Activated naive CD4-positive, alpha-beta T cell treated with anti-CD3 and anti-CD28 coated beads for 36 hours (primary cell): Measurements from ENCODE around the gene MMP17. TPM values are rescaled to one million over a fixed set of nuclear protein-coding genes. Genes with fewer than 3 reads are reported as not detected.

Experiments
- CTCF ChIA-PET: fragments of 350-600 bp; sonication (Branson Sonifier 250); formaldehyde crosslinking; loops from one replicate; lab custom pipeline; 2021; ENCODE audit warnings: antibody characterized with exemption; lab: Charles Lee
- DNase-seq: peaks from one replicate; pipeline ENCODE4 v3.0.0-alpha.2; 2020
- H3K27ac Mint-ChIP-seq: one replicate; pipeline ENCODE4 v1.8.0; 2021; ENCODE audit warnings: mild to moderate bottlenecking, mixed read lengths
- H3K27me3 Mint-ChIP-seq: one replicate; pipeline ENCODE4 v1.8.0; 2021; ENCODE audit warnings: low read depth, mixed read lengths
- H3K36me3 Mint-ChIP-seq: one replicate; pipeline ENCODE4 v1.8.0; 2021; ENCODE audit warnings: low read depth, mixed read lengths
- H3K4me1 Mint-ChIP-seq: one replicate; pipeline ENCODE4 v1.8.0; 2021; ENCODE audit warnings: low read depth, mixed read lengths
- H3K4me3 Mint-ChIP-seq: one replicate; pipeline ENCODE4 v1.8.0; 2021; ENCODE audit warnings: mild to moderate bottlenecking, moderate library complexity, mixed read lengths
- H3K9me3 Mint-ChIP-seq: one replicate; pipeline ENCODE4 v1.8.0; 2021; ENCODE audit warnings: mixed read lengths
- intact Hi-C: fragments of 100-400 bp; cut with micrococcal nuclease; formaldehyde crosslinking; loops from one replicate; pipeline ENCODE4 v1.15.1; 2023
- total RNA-seq, 2 experiments: library from RNA; stranded (reverse); gene quantifications; one replicate each; pipeline ENCODE4 v1.2.3, GENCODE V29; 2021

The MMP17 gene
- total RNA-seq, 2 experiments from 2014 or later = not detected

GRCh38 chr12:131834798-131835615, 6.8 kb downstream of the MMP17 start:
- Mint-ChIP-seq H3K27me3 (peaks cover 15% of the 10 kb centered on the region), H3K4me3 (no peak overlapping the region), H3K9me3 (no peaks in the 10 kb centered on the region), H3K4me1 (peaks cover 5% of the 10 kb centered on the region), H3K36me3 (no peaks in the 10 kb centered on the region), H3K27ac (no peak overlapping the region)
- intact Hi-C loops = no loop called here
- CTCF ChIA-PET = no interaction called here
- DNase-seq = no peak

- Mint-ChIP-seq H3K27ac (no peak overlapping the region), H3K4me3 (no peak overlapping the region), H3K27me3 (peaks cover 15% of the 10 kb centered on the region), H3K9me3 (no peaks in the 10 kb centered on the region), H3K4me1 (peaks cover 5% of the 10 kb centered on the region), H3K36me3 (no peaks in the 10 kb centered on the region)
- no peak for DNase-seq
- CTCF ChIA-PET = no interaction called here
- intact Hi-C loops = no loop called here
Observed at GRCh38 chr12:131835616-131836171, 7.5 kb downstream of the MMP17 start.

- no peak for DNase-seq
- Mint-ChIP-seq H3K27me3 (peaks cover 11% of the 10 kb centered on the region), H3K27ac (no peak overlapping the region), H3K4me1 (peaks cover under 1% of the 10 kb centered on the region), H3K9me3 (no peaks in the 10 kb centered on the region), H3K36me3 (no peaks in the 10 kb centered on the region), H3K4me3 (no peak overlapping the region)
- intact Hi-C loops = no loop called here
- CTCF ChIA-PET = no interaction called here
Observed at GRCh38 chr12:131836193-131836592, 8.0 kb downstream of the MMP17 start.

GRCh38 chr12:131836714-131837397, 8.7 kb downstream of the MMP17 start:
- Mint-ChIP-seq H3K4me3 (no peak overlapping the region), H3K36me3 (no peaks in the 10 kb centered on the region), H3K4me1 (no peaks in the 10 kb centered on the region), H3K9me3 (no peaks in the 10 kb centered on the region), H3K27me3 (peaks cover 7% of the 10 kb centered on the region), H3K27ac (no peak overlapping the region)
- CTCF ChIA-PET = no interaction called here
- intact Hi-C loops = no loop called here
- no peak for DNase-seq

- Mint-ChIP-seq H3K4me3 (no peak overlapping the region), H3K36me3 (no peaks in the 10 kb centered on the region), H3K9me3 (no peaks in the 10 kb centered on the region), H3K4me1 (no peaks in the 10 kb centered on the region), H3K27ac (no peak overlapping the region), H3K27me3 (no peaks in the 10 kb centered on the region)
- intact Hi-C loops = no loop called here
- CTCF ChIA-PET = no interaction called here
- no peak for DNase-seq
Observed at GRCh38 chr12:131840643-131841416, 12.6 kb downstream of the MMP17 start.

GRCh38 chr12:131841547-131841946, 13.4 kb downstream of the MMP17 start:
- no peaks in the 10 kb centered on the region for H3K36me3 Mint-ChIP-seq
- H3K27ac Mint-ChIP-seq = no peak overlapping the region
- CTCF ChIA-PET = no interaction called here
- no peak for DNase-seq
- H3K9me3 Mint-ChIP-seq = no peaks in the 10 kb centered on the region
- H3K4me1 Mint-ChIP-seq = no peaks in the 10 kb centered on the region
- no peaks in the 10 kb centered on the region for H3K27me3 Mint-ChIP-seq
- intact Hi-C loops = no loop called here
- no peak overlapping the region for H3K4me3 Mint-ChIP-seq

GRCh38 chr12:131842169-131842568, 14.0 kb downstream of the MMP17 start:
- no peak overlapping the region for H3K4me3 Mint-ChIP-seq
- intact Hi-C loops = no loop called here
- H3K4me1 Mint-ChIP-seq = no peaks in the 10 kb centered on the region
- no peaks in the 10 kb centered on the region for H3K9me3 Mint-ChIP-seq
- H3K36me3 Mint-ChIP-seq = no peaks in the 10 kb centered on the region
- CTCF ChIA-PET = interaction anchor here (0.7 kb wide), 2 partner anchors 587 to 1045 kb away, joined by 3 to 4 read pairs; no protein-coding TSS in a partner anchor
- H3K27me3 Mint-ChIP-seq = no peaks in the 10 kb centered on the region
- H3K27ac Mint-ChIP-seq = no peak overlapping the region
- no peak for DNase-seq

- Mint-ChIP-seq H3K9me3 (no peaks in the 10 kb centered on the region), H3K27ac (no peak overlapping the region)
- intact Hi-C loops = no loop called here
Observed at GRCh38 chr12:131843527-131843926, 15.3 kb downstream of the MMP17 start.

GRCh38 chr12:131844140-131844539, 15.9 kb downstream of the MMP17 start:
- intact Hi-C loops = no loop called here
- DNase-seq = no peak
- CTCF ChIA-PET = no interaction called here

More at GRCh38 chr12:131843527-131843926, 15.3 kb downstream of the MMP17 start:
- Mint-ChIP-seq H3K4me3 (no peak overlapping the region), H3K27me3 (no peaks in the 10 kb centered on the region), H3K36me3 (no peaks in the 10 kb centered on the region), H3K4me1 (no peaks in the 10 kb centered on the region)
- DNase-seq = no peak
- CTCF ChIA-PET = no interaction called here

GRCh38 chr12:131844656-131845055, 16.5 kb downstream of the MMP17 start:
- no peaks in the 10 kb centered on the region for H3K27me3 Mint-ChIP-seq
- intact Hi-C loops = no loop called here
- H3K4me3 Mint-ChIP-seq = no peak overlapping the region
- H3K4me1 Mint-ChIP-seq = no peaks in the 10 kb centered on the region
- no peak overlapping the region for H3K27ac Mint-ChIP-seq
- no peaks in the 10 kb centered on the region for H3K9me3 Mint-ChIP-seq
- DNase-seq = no peak
- CTCF ChIA-PET = no interaction called here
- no peaks in the 10 kb centered on the region for H3K36me3 Mint-ChIP-seq

More at GRCh38 chr12:131844140-131844539, 15.9 kb downstream of the MMP17 start:
- Mint-ChIP-seq H3K36me3 (no peaks in the 10 kb centered on the region), H3K9me3 (no peaks in the 10 kb centered on the region), H3K27ac (no peak overlapping the region), H3K27me3 (no peaks in the 10 kb centered on the region), H3K4me3 (no peak overlapping the region), H3K4me1 (no peaks in the 10 kb centered on the region)

GRCh38 chr12:131845121-131845520, 16.9 kb downstream of the MMP17 start:
- Mint-ChIP-seq H3K36me3 (no peaks in the 10 kb centered on the region), H3K27ac (no peak overlapping the region), H3K4me1 (no peaks in the 10 kb centered on the region), H3K4me3 (no peak overlapping the region), H3K9me3 (no peaks in the 10 kb centered on the region), H3K27me3 (no peaks in the 10 kb centered on the region)
- CTCF ChIA-PET = no interaction called here
- DNase-seq = no peak
- intact Hi-C loops = no loop called here

- Mint-ChIP-seq H3K9me3 (no peaks in the 10 kb centered on the region), H3K36me3 (no peaks in the 10 kb centered on the region), H3K27me3 (no peaks in the 10 kb centered on the region), H3K4me3 (no peak overlapping the region), H3K27ac (no peak overlapping the region), H3K4me1 (no peaks in the 10 kb centered on the region)
- CTCF ChIA-PET = no interaction called here
- no peak for DNase-seq
- intact Hi-C loops = no loop called here
Observed at GRCh38 chr12:131847456-131847855, 19.3 kb downstream of the MMP17 start.
